ENCODE results near the gene IL4.

Gene IL4

GRCh38 chr5:132663771-132664695 is 9.8 kb upstream of the IL4 start:
- Histone ChIP-seq H3K36me3 (replicated peaks) (no peaks in the 10 kb centered on the region), H3K9me3 (no peaks in the 10 kb centered on the region), H3K27me3 (ENCODE audit: low read depth) (no peaks in the 10 kb centered on the region), H3K4me3 (no peak overlapping the region), H3K4me1 (no peaks in the 10 kb centered on the region; the same call in 1 of the 2 replicates)
- in situ Hi-C loops (cut with MboI; ENCODE audit: low sequenced_read_pairs): no loop called here
- no peak for DNase-seq (ENCODE audit: low spot score in 2 of 2)

GRCh38 chr5:132664696-132665209 is 9.0 kb upstream of the IL4 start:
- DNase-seq (ENCODE audit: low spot score in 2 of 2): no peak
- H3K4me3 ChIP-seq: no peak overlapping the region
- H3K27me3 ChIP-seq (ENCODE audit: low read depth): no peaks in the 10 kb centered on the region
- H3K4me1 ChIP-seq: no peaks in the 10 kb centered on the region; the same call in 1 of the 2 replicates
- H3K36me3 ChIP-seq (replicated peaks): no peaks in the 10 kb centered on the region
- no peaks in the 10 kb centered on the region for H3K9me3 ChIP-seq
- in situ Hi-C loops (cut with MboI; ENCODE audit: low sequenced_read_pairs): no loop called here

GRCh38 chr5:132665574-132666080 is 8.2 kb upstream of the IL4 start:
- Histone ChIP-seq H3K27me3 (ENCODE audit: low read depth) (no peaks in the 10 kb centered on the region), H3K9me3 (no peaks in the 10 kb centered on the region), H3K4me1 (no peaks in the 10 kb centered on the region; the same call in 1 of the 2 replicates), H3K4me3 (no peak overlapping the region), H3K36me3 (replicated peaks) (no peaks in the 10 kb centered on the region)
- in situ Hi-C loops (cut with MboI; ENCODE audit: low sequenced_read_pairs): no loop called here
- DNase-seq (ENCODE audit: low spot score in 2 of 2): no peak

- Histone ChIP-seq H3K9me3 (0 out of 2 replicates have a peak, but pooled peaks cover 2% of the 10 kb centered on the region), H3K27me3 (ENCODE audit: low read depth) (no peaks in the 10 kb centered on the region), H3K4me1 (no peaks in the 10 kb centered on the region; the same call in 1 of the 2 replicates), H3K36me3 (replicated peaks) (no peaks in the 10 kb centered on the region), H3K4me3 (no peak overlapping the region)
- DNase-seq (ENCODE audit: low spot score in 2 of 2): no peak
- in situ Hi-C loops (cut with MboI; ENCODE audit: low sequenced_read_pairs): no loop called here
Measured at GRCh38 chr5:132666310-132667123, 7.3 kb upstream of the IL4 start.

GRCh38 chr5:132667309-132667708 is 6.5 kb upstream of the IL4 start:
- H3K4me3 ChIP-seq: no peak overlapping the region
- H3K36me3 ChIP-seq (replicated peaks): no peaks in the 10 kb centered on the region
- H3K4me1 ChIP-seq: no peaks in the 10 kb centered on the region; the same call in 1 of the 2 replicates
- DNase-seq (ENCODE audit: low spot score in 2 of 2): no peak
- in situ Hi-C loops (cut with MboI; ENCODE audit: low sequenced_read_pairs): no loop called here
- H3K27me3 ChIP-seq (ENCODE audit: low read depth): no peaks in the 10 kb centered on the region
- H3K9me3 ChIP-seq: 0 out of 2 replicates have a peak, but pooled peaks cover 2% of the 10 kb centered on the region

- no peak for DNase-seq (ENCODE audit: low spot score in 2 of 2)
- H3K27me3 ChIP-seq (ENCODE audit: low read depth): no peaks in the 10 kb centered on the region
- in situ Hi-C loops (cut with MboI; ENCODE audit: low sequenced_read_pairs): no loop called here
- H3K36me3 ChIP-seq (replicated peaks): no peaks in the 10 kb centered on the region
- H3K4me3 ChIP-seq: no peak overlapping the region
- H3K9me3 ChIP-seq: 0 out of 2 replicates have a peak, but pooled peaks cover 2% of the 10 kb centered on the region
- no peaks in the 10 kb centered on the region; the same call in 1 of the 2 replicates for H3K4me1 ChIP-seq
Measured at GRCh38 chr5:132667761-132668705, 5.8 kb upstream of the IL4 start.

GRCh38 chr5:132668706-132669454 is 4.9 kb upstream of the IL4 start:
- in situ Hi-C loops (cut with MboI; ENCODE audit: low sequenced_read_pairs): no loop called here
- no peak for DNase-seq (ENCODE audit: low spot score in 2 of 2)
- H3K4me3 ChIP-seq: no peak overlapping the region
- no peaks in the 10 kb centered on the region for H3K27me3 ChIP-seq (ENCODE audit: low read depth)
- H3K4me1 ChIP-seq: no peaks in the 10 kb centered on the region
- 0 out of 2 replicates have a peak, but pooled peaks cover 2% of the 10 kb centered on the region for H3K9me3 ChIP-seq
- H3K36me3 ChIP-seq (replicated peaks): no peaks in the 10 kb centered on the region

- Histone ChIP-seq H3K4me1 (no peaks in the 10 kb centered on the region), H3K9me3 (0 out of 2 replicates have a peak, but pooled peaks cover 2% of the 10 kb centered on the region), H3K4me3 (no peak overlapping the region), H3K36me3 (replicated peaks) (no peaks in the 10 kb centered on the region), H3K27me3 (ENCODE audit: low read depth) (no peaks in the 10 kb centered on the region)
- in situ Hi-C loops (cut with MboI; ENCODE audit: low sequenced_read_pairs): no loop called here
- no peak for DNase-seq (ENCODE audit: low spot score in 2 of 2)
Measured at GRCh38 chr5:132669455-132669820, 4.4 kb upstream of the IL4 start.

GRCh38 chr5:132669966-132670882 is 3.6 kb upstream of the IL4 start:
- DNase-seq (ENCODE audit: low spot score in 2 of 2): peak; percentile 28 to 35
- H3K9me3 ChIP-seq: 0 out of 2 replicates have a peak, but pooled peaks cover 2% of the 10 kb centered on the region
- no peaks in the 10 kb centered on the region for H3K27me3 ChIP-seq (ENCODE audit: low read depth)
- H3K4me1 ChIP-seq: no peaks in the 10 kb centered on the region
- H3K4me3 ChIP-seq: no peak overlapping the region
- in situ Hi-C loops (cut with MboI; ENCODE audit: low sequenced_read_pairs): no loop called here
- H3K36me3 ChIP-seq (replicated peaks): no peaks in the 10 kb centered on the region

GRCh38 chr5:132671000-132671399 is 2.8 kb upstream of the IL4 start:
- H3K9me3 ChIP-seq: 0 out of 2 replicates have a peak, but pooled peaks cover 2% of the 10 kb centered on the region
- H3K4me1 ChIP-seq: no peaks in the 10 kb centered on the region
- in situ Hi-C loops (cut with MboI; ENCODE audit: low sequenced_read_pairs): no loop called here
- H3K27me3 ChIP-seq (ENCODE audit: low read depth): no peaks in the 10 kb centered on the region
- no peak for DNase-seq (ENCODE audit: low spot score in 2 of 2)
- no peak overlapping the region for H3K4me3 ChIP-seq
- H3K36me3 ChIP-seq (replicated peaks): no peaks in the 10 kb centered on the region

GRCh38 chr5:132673488-132673887 is 301 bp upstream of the IL4 start:
- H3K36me3 ChIP-seq (replicated peaks): no peaks in the 10 kb centered on the region
- H3K4me3 ChIP-seq: no peak overlapping the region
- H3K27me3 ChIP-seq (ENCODE audit: low read depth): no peaks in the 10 kb centered on the region
- in situ Hi-C loops (cut with MboI; ENCODE audit: low sequenced_read_pairs): no loop called here
- no peak for DNase-seq (ENCODE audit: low spot score in 2 of 2)
- H3K4me1 ChIP-seq: no peaks in the 10 kb centered on the region
- 0 out of 2 replicates have a peak, but pooled peaks cover 2% of the 10 kb centered on the region for H3K9me3 ChIP-seq
